GM12878 (cell line): ENCODE data around the gene SEMA5A.
A peak's percentile ranks its signal among the peaks of the same experiment; 100 is the strongest.

Source experiments
- EP300 ChIP-seq, 2 experiments: fragments of 150-350 bp in 1 of 2; IDR thresholded peaks; 2 replicates each; pipeline ENCODE4 v1.6.1; 2011 to 2012; ENCODE audit warnings: low read depth in 2 of 2, low read length in 2 of 2, borderline replicate concordance in 1 of 2, improper control_type of control experiment in 1 of 2, inconsistent platforms in 1 of 2; ENCODE audit not compliant: control insufficient read depth in 1 of 2
- FOXM1 ChIP-seq: IDR thresholded peaks from 2 replicates; pipeline ENCODE4 v1.6.1; 2012; ENCODE audit warnings: low read depth, mild to moderate bottlenecking, inconsistent platforms, low read length, moderate library complexity
- JUNB ChIP-seq: IDR thresholded peaks from 2 replicates; pipeline ENCODE4 v1.6.1; 2016; ENCODE audit warnings: antibody characterized with exemption, mild to moderate bottlenecking
- MXI1 ChIP-seq: fragments of 150-350 bp; IDR thresholded peaks from 2 replicates; pipeline ENCODE4 v1.6.1; 2011; ENCODE audit warnings: low read depth, mild to moderate bottlenecking, inconsistent platforms, low read length, improper control_type of control experiment
- MYC ChIP-seq: IDR thresholded peaks from 2 replicates; pipeline ENCODE4 v1.6.1; 2011; ENCODE audit warnings: mild to moderate bottlenecking, low read length, moderate library complexity, inconsistent platforms; ENCODE audit not compliant: insufficient read depth, insufficient replicate concordance, insufficient read length, severe bottlenecking
- POLR2A ChIP-seq: IDR thresholded peaks from 2 replicates; pipeline ENCODE4 v1.6.1; 2011; ENCODE audit warnings: low read depth, mild to moderate bottlenecking, low read length
- POLR2AphosphoS5 ChIP-seq: IDR thresholded peaks from 2 replicates; pipeline ENCODE4 v1.6.1; 2011; ENCODE audit warnings: mild to moderate bottlenecking, low read length, inconsistent platforms
- RAD21 ChIP-seq: IDR thresholded peaks from 2 replicates; pipeline ENCODE4 v1.6.1; 2011; ENCODE audit warnings: mild to moderate bottlenecking, low read depth, low read length, moderate library complexity; ENCODE audit not compliant: insufficient read depth
- RBBP5 ChIP-seq: fragments of 200-600 bp; sonication (generic); conservative IDR thresholded peaks from 2 replicates; pipeline ENCODE4 v1.6.1; 2016
- RFX5 ChIP-seq: IDR thresholded peaks from 2 replicates; pipeline ENCODE4 v1.6.1; 2011; ENCODE audit warnings: low read depth, low read length, improper control_type of control experiment
- ZBTB11 ChIP-seq: fragments of 450-650 bp; formaldehyde crosslinking; IDR thresholded peaks from 2 replicates; pipeline ENCODE4 v1.5.0; 2022; ENCODE audit warnings: mild to moderate bottlenecking, missing genetic modification characterization
- ZNF384 ChIP-seq: IDR thresholded peaks from 2 replicates; pipeline ENCODE4 v1.6.1; 2012; ENCODE audit warnings: low read depth, mild to moderate bottlenecking, low read length, improper control_type of control experiment, borderline replicate concordance
- TF ChIP-seq, protein P1 (sequence below), 3 experiments: IDR thresholded peaks in 2 of 3; conservative IDR thresholded peaks in 1 of 3; 2 replicates each; pipeline ENCODE4 v1.5.1; 2011; ENCODE audit warnings: low read depth in 3 of 3, low read length in 3 of 3, mild to moderate bottlenecking in 3 of 3, control low read depth in 2 of 3, moderate library complexity in 2 of 3, inconsistent platforms in 1 of 3, mixed read lengths in 1 of 3; ENCODE audit not compliant: control insufficient read depth in 2 of 3, insufficient read depth in 1 of 3; ENCODE audit errors: extremely low read depth in 1 of 3
- TF ChIP-seq, protein P2 (sequence below): IDR thresholded peaks from 2 replicates; pipeline ENCODE4 v1.6.1; 2012; ENCODE audit warnings: mild to moderate bottlenecking, low read depth, low read length

DNA sequence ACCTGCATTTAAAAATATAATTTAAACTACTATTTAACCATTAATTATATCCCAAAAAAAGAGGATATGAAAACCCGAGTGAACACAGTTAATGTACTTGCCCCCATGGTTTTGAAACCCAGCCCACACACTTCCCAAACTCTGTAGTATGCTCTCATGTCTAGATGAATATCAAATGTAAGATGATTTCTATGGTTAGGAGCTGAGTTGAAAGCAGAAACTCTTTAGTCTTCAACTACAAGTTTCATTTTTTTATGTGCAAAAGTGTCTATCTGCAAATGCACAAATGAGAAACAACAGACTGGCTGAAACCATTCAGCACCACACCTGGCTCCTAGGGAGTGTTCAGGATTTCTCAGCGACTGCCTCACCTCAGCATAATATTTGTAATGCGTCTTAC, 183.3 kb downstream of the SEMA5A start:
- no peak for TF ChIP-seq RAD21
- no peak for TF ChIP-seq ZNF384
- TF ChIP-seq POLR2AphosphoS5: no peak
- TF ChIP-seq POLR2A: no peak
- TF ChIP-seq ZBTB11 (CRISPR knock-in tag): no peak
- TF ChIP-seq RBBP5: no peak
- TF ChIP-seq MYC: no peak
- no peak for TF ChIP-seq RFX5
- TF ChIP-seq, protein P1, sequence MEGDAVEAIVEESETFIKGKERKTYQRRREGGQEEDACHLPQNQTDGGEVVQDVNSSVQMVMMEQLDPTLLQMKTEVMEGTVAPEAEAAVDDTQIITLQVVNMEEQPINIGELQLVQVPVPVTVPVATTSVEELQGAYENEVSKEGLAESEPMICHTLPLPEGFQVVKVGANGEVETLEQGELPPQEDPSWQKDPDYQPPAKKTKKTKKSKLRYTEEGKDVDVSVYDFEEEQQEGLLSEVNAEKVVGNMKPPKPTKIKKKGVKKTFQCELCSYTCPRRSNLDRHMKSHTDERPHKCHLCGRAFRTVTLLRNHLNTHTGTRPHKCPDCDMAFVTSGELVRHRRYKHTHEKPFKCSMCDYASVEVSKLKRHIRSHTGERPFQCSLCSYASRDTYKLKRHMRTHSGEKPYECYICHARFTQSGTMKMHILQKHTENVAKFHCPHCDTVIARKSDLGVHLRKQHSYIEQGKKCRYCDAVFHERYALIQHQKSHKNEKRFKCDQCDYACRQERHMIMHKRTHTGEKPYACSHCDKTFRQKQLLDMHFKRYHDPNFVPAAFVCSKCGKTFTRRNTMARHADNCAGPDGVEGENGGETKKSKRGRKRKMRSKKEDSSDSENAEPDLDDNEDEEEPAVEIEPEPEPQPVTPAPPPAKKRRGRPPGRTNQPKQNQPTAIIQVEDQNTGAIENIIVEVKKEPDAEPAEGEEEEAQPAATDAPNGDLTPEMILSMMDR (IDR thresholded peaks at IDR 0.05 in 2 of 3, conservative IDR thresholded peaks at IDR 0.05 in 1 of 3; ENCODE audit: control insufficient read depth in 2 of 3, extremely low read depth in 1 of 3, insufficient read depth in 1 of 3, low read depth in 3 of 3, low read length in 3 of 3): no peak
- no peak for TF ChIP-seq JUNB
- TF ChIP-seq EP300 (IDR thresholded peaks at IDR 0.05; ENCODE audit: borderline replicate concordance in 1 of 2, control insufficient read depth in 1 of 2, low read depth in 2 of 2, low read length in 2 of 2): peak in 1 of 2 experiments; percentile 34; a peak in 1 of 4 replicates
- TF ChIP-seq, protein P2, sequence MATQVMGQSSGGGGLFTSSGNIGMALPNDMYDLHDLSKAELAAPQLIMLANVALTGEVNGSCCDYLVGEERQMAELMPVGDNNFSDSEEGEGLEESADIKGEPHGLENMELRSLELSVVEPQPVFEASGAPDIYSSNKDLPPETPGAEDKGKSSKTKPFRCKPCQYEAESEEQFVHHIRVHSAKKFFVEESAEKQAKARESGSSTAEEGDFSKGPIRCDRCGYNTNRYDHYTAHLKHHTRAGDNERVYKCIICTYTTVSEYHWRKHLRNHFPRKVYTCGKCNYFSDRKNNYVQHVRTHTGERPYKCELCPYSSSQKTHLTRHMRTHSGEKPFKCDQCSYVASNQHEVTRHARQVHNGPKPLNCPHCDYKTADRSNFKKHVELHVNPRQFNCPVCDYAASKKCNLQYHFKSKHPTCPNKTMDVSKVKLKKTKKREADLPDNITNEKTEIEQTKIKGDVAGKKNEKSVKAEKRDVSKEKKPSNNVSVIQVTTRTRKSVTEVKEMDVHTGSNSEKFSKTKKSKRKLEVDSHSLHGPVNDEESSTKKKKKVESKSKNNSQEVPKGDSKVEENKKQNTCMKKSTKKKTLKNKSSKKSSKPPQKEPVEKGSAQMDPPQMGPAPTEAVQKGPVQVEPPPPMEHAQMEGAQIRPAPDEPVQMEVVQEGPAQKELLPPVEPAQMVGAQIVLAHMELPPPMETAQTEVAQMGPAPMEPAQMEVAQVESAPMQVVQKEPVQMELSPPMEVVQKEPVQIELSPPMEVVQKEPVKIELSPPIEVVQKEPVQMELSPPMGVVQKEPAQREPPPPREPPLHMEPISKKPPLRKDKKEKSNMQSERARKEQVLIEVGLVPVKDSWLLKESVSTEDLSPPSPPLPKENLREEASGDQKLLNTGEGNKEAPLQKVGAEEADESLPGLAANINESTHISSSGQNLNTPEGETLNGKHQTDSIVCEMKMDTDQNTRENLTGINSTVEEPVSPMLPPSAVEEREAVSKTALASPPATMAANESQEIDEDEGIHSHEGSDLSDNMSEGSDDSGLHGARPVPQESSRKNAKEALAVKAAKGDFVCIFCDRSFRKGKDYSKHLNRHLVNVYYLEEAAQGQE: no peak
- no peak; the same call in 1 of the 2 replicates for TF ChIP-seq FOXM1
- TF ChIP-seq MXI1: no peak
